GM23338 (cell line): ENCODE measurements around the gene TPGS1. TPM values are rescaled to one million over a fixed set of nuclear protein-coding genes. Genes with fewer than 3 reads are reported as not detected.

ENCODE experiments used
- ATAC-seq: fragments of 200-7000 bp; cut with Tn5 transposase; 3 replicates; pipeline ENCODE4 v1.9.1; 2020
- DNase-seq: peaks from one replicate; pipeline ENCODE4 v3.0.0-alpha.2; 2015; ENCODE audit warnings: low spot score
- H2AFZ ChIP-seq: fragments of 200-600 bp; sonication (generic); 2 replicates; pipeline ENCODE4 v1.8.0; 2016; ENCODE audit warnings: antibody characterized with exemption, mild to moderate bottlenecking, moderate library complexity
- H3F3A ChIP-seq: fragments of 200-600 bp; sonication (generic); replicated peaks from 2 replicates; pipeline ENCODE4 v1.8.0; 2017; ENCODE audit warnings: antibody characterized with exemption, mixed run types, low read depth
- H3K27ac ChIP-seq: fragments of 200-600 bp; sonication (generic); 2 replicates; pipeline ENCODE4 v1.6.1; 2016; ENCODE audit warnings: low read depth
- H3K27me3 ChIP-seq: fragments of 200-600 bp; sonication (generic); 2 replicates; pipeline ENCODE4 v1.8.0; 2016; ENCODE audit warnings: mild to moderate bottlenecking, mixed run types, moderate library complexity; ENCODE audit not compliant: insufficient read depth
- H3K36me3 ChIP-seq: fragments of 200-600 bp; sonication (generic); 2 replicates; pipeline ENCODE4 v1.8.0; 2016; ENCODE audit warnings: mild to moderate bottlenecking; ENCODE audit not compliant: insufficient read depth
- H3K4me1 ChIP-seq: fragments of 200-600 bp; sonication (generic); 2 replicates; pipeline ENCODE4 v1.8.0; 2016; ENCODE audit warnings: mild to moderate bottlenecking, moderate library complexity; ENCODE audit not compliant: insufficient read depth
- H3K4me2 ChIP-seq: fragments of 200-600 bp; sonication (generic); 2 replicates; pipeline ENCODE4 v1.7.1; 2017; ENCODE audit warnings: mixed run types
- H3K4me3 ChIP-seq: fragments of 200-600 bp; sonication (generic); 2 replicates; pipeline ENCODE4 v1.6.1; 2016; ENCODE audit warnings: mixed run types
- H3K79me2 ChIP-seq: fragments of 200-600 bp; sonication (generic); replicated peaks from 2 replicates; pipeline ENCODE4 v1.8.0; 2017; ENCODE audit warnings: mild to moderate bottlenecking; ENCODE audit not compliant: insufficient read depth
- H3K9me2 ChIP-seq: fragments of 200-600 bp; sonication (generic); 2 replicates; pipeline ENCODE4 v1.8.0; 2017; ENCODE audit not compliant: insufficient read depth
- H4K20me1 ChIP-seq: fragments of 200-600 bp; sonication (generic); replicated peaks from 2 replicates; pipeline ENCODE4 v1.8.0; 2017; ENCODE audit warnings: mild to moderate bottlenecking; ENCODE audit not compliant: insufficient read depth
- H3K27ac Mint-ChIP-seq: 2 replicates; pipeline ENCODE4 v1.8.0; 2020; ENCODE audit warnings: inconsistent platforms, mild to moderate bottlenecking, moderate library complexity, mixed read lengths
- H3K27me3 Mint-ChIP-seq: 3 replicates; pipeline ENCODE4 v1.8.0; 2022; ENCODE audit warnings: low read depth, mild to moderate bottlenecking, moderate library complexity, mixed read lengths, inconsistent platforms; ENCODE audit not compliant: insufficient read depth, poor library complexity
- H3K36me3 Mint-ChIP-seq: 3 replicates; pipeline ENCODE4 v1.8.0; 2021; ENCODE audit warnings: low read depth, mild to moderate bottlenecking, inconsistent platforms, moderate library complexity, mixed read lengths
- H3K4me1 Mint-ChIP-seq: 3 replicates; pipeline ENCODE4 v1.8.0; 2020; ENCODE audit warnings: mild to moderate bottlenecking, inconsistent platforms, mixed read lengths
- H3K4me3 Mint-ChIP-seq: 3 replicates; pipeline ENCODE4 v1.8.0; 2021; ENCODE audit warnings: moderate library complexity, mild to moderate bottlenecking, inconsistent platforms, mixed read lengths
- H3K9me3 Mint-ChIP-seq: 3 replicates; pipeline ENCODE4 v1.8.0; 2020; ENCODE audit warnings: moderate library complexity, mild to moderate bottlenecking, inconsistent platforms, mixed read lengths
- CREB1 ChIP-seq: fragments of 250-450 bp; sonication (Bioruptor Pico); IDR thresholded peaks from 2 replicates; pipeline ENCODE4 v1.5.0; 2020; ENCODE audit warnings: low read depth, mild to moderate bottlenecking, moderate library complexity
- EZH2phosphoT487 ChIP-seq: fragments of 200-600 bp; sonication (generic); IDR thresholded peaks from one replicate; pipeline ENCODE4 v1.8.1; 2018; ENCODE audit warnings: antibody characterized with exemption; ENCODE audit not compliant: unreplicated experiment
- REST ChIP-seq: IDR thresholded peaks from one replicate; pipeline ENCODE4 v1.6.1; 2018; ENCODE audit warnings: antibody characterized with exemption; ENCODE audit not compliant: unreplicated experiment
- polyA plus RNA-seq: library from polyadenylated mRNA; unstranded; fragments of >200 nt; fragmentation: Nextera tagmentation; extraction: Ambion mirVana; gene quantifications from 2 replicates; pipeline ENCODE4 v1.2.1, GENCODE V29; 2016
- total RNA-seq: library from RNA; depleted of rRNA; stranded (reverse); fragments of >200 nt; shearing (Covaris generic); gene quantifications from 2 replicates; pipeline ENCODE4 v1.2.3, GENCODE V29; 2014
- TF ChIP-seq, protein P1 (sequence below), 2 experiments: fragments of 200-600 bp in 1 of 2; sonication (generic) in 1 of 2; conservative IDR thresholded peaks; 2 replicates each; pipeline versions ENCODE4 v1.5.1 to v1.6.1; 2016 to 2017; ENCODE audit warnings: antibody characterized with exemption in 2 of 2, low read depth in 2 of 2, mild to moderate bottlenecking in 2 of 2, moderate library complexity in 1 of 2
- TF ChIP-seq, protein P2 (sequence below): IDR thresholded peaks from 2 replicates; pipeline ENCODE4 v1.6.1; 2016; ENCODE audit warnings: antibody characterized with exemption

The TPGS1 gene
- total and polyA plus RNA-seq, 2 experiments from 2014 or later, result 11.9 to 38.4 TPM

DNA sequence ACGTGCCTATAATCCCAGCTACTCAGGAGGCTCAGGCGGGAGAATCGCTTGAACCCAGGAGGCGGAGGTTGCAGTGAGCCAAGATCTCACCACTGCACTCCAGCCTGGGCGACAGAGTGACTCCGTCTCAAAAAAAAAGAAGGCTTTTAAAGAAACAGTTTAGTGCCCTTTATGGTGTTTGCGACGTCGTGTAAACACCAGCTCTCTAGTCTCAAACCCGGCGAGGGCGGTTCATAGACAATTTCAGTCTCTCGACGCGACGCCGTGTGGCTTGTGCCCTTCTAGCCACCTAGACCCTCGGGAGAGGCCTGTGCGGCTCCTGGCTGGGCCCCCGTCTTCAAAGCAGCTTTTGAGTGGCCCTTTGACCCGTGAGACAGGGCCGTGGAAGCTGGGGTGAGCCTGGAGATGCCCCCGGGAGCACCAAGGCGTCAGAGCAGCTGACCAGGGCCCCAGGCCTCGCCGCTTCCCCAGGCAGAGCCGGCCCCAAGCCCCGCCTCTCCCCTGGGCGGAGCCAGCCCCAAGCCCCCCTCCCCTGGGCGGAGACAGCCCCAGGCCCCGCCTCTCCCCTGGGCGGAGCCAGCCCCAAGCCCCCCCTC lies 16.1 kb upstream of the TPGS1 start:
- Mint-ChIP-seq H3K27me3 (peaks cover 25% of the 10 kb centered on the region), H3K36me3 (no peaks in the 10 kb centered on the region), H3K9me3 (peaks cover 9% of the 10 kb centered on the region), H3K27ac (no peak overlapping the region), H3K4me1 (peaks cover 14% of the 10 kb centered on the region), H3K4me3 (no peak overlapping the region)
- Histone ChIP-seq H3K4me1 (peaks cover 8% of the 10 kb centered on the region; the same call in 1 of the 2 replicates), H3K27me3 (peaks cover 11% of the 10 kb centered on the region), H3K27ac (no peak overlapping the region), H3F3A (peaks cover 12% of the 10 kb centered on the region), H3K4me3 (no peak overlapping the region), H3K36me3 (no peaks in the 10 kb centered on the region), H2AFZ (no peak overlapping the region), H4K20me1 (no peaks in the 10 kb centered on the region), H3K9me2 (no peaks in the 10 kb centered on the region), H3K4me2 (0 out of 2 replicates have a peak overlapping the region, but pooled peaks have one; percentile 26), H3K79me2 (no peaks in the 10 kb centered on the region)
- DNase-seq, result peak; percentile 48
- no peak for TF ChIP-seq CREB1
- no peak for ATAC-seq

DNA sequence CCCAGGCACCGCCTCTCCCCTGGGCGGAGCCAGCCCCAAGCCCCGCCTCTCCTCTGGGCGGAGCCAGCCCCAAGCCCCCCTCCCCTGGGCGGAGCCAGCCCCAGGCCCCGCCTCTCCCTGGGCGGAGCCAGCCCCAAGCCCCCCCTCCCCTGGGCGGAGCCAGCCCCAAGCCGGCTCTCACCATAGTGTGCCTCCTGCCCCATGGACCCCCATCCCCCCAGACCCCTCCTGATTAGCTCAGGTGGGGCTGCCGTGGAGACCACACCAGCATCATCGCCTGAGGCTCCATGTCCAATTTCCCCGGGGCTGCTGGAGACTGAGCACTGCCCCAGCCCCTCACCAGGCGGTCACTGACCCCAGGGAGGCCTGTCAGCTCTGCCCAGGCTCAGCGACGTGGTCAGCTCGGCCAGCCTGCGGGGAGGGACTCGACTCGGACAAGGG lies 15.2 kb upstream of the TPGS1 start:
- Histone ChIP-seq H3K27ac (no peak overlapping the region), H4K20me1 (no peaks in the 10 kb centered on the region), H3K4me1 (peaks cover 8% of the 10 kb centered on the region; the same call in 1 of the 2 replicates), H3K4me3 (no peak overlapping the region), H3K27me3 (peaks cover 12% of the 10 kb centered on the region), H3F3A (peaks cover 12% of the 10 kb centered on the region), H3K79me2 (no peaks in the 10 kb centered on the region), H2AFZ (no peak overlapping the region), H3K4me2 (no peak overlapping the region), H3K36me3 (no peaks in the 10 kb centered on the region), H3K9me2 (no peaks in the 10 kb centered on the region)
- no peak for ATAC-seq
- Mint-ChIP-seq H3K4me3 (no peak overlapping the region), H3K36me3 (no peaks in the 10 kb centered on the region), H3K27ac (no peak overlapping the region), H3K9me3 (peaks cover 9% of the 10 kb centered on the region), H3K4me1 (peaks cover 13% of the 10 kb centered on the region), H3K27me3 (peaks cover 24% of the 10 kb centered on the region)
- TF ChIP-seq, protein P1, sequence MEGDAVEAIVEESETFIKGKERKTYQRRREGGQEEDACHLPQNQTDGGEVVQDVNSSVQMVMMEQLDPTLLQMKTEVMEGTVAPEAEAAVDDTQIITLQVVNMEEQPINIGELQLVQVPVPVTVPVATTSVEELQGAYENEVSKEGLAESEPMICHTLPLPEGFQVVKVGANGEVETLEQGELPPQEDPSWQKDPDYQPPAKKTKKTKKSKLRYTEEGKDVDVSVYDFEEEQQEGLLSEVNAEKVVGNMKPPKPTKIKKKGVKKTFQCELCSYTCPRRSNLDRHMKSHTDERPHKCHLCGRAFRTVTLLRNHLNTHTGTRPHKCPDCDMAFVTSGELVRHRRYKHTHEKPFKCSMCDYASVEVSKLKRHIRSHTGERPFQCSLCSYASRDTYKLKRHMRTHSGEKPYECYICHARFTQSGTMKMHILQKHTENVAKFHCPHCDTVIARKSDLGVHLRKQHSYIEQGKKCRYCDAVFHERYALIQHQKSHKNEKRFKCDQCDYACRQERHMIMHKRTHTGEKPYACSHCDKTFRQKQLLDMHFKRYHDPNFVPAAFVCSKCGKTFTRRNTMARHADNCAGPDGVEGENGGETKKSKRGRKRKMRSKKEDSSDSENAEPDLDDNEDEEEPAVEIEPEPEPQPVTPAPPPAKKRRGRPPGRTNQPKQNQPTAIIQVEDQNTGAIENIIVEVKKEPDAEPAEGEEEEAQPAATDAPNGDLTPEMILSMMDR (conservative IDR thresholded peaks at IDR 0.05; ENCODE audit: low read depth in 2 of 2), result no peak
- TF ChIP-seq, protein P2, sequence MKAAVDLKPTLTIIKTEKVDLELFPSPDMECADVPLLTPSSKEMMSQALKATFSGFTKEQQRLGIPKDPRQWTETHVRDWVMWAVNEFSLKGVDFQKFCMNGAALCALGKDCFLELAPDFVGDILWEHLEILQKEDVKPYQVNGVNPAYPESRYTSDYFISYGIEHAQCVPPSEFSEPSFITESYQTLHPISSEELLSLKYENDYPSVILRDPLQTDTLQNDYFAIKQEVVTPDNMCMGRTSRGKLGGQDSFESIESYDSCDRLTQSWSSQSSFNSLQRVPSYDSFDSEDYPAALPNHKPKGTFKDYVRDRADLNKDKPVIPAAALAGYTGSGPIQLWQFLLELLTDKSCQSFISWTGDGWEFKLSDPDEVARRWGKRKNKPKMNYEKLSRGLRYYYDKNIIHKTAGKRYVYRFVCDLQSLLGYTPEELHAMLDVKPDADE, result no peak
- no peak for TF ChIP-seq REST
- no peak for TF ChIP-seq EZH2phosphoT487
- no peak for TF ChIP-seq CREB1
- peak; percentile 44 for DNase-seq
